ENCODE measurements around the gene USP15.

GRCh38 chr12:62346817-62347216 lies 86.6 kb downstream of the USP15 start:
- no peak for TF ChIP-seq POLR2AphosphoS5 (IDR thresholded peaks at IDR 0.05; ENCODE audit: insufficient read depth, low read depth, low read length)
- no peak for TF ChIP-seq CTCF (IDR thresholded peaks at IDR 0.05; ENCODE audit: extremely low read depth in 1 of 2, insufficient read depth in 1 of 2, low read depth in 1 of 2, low read length in 2 of 2)
- TF ChIP-seq FOS (IDR thresholded peaks at IDR 0.05; ENCODE audit: borderline replicate concordance, insufficient read depth, low read length), result no peak
- no peak for TF ChIP-seq EZH2 (IDR thresholded peaks at IDR 0.05; ENCODE audit: borderline replicate concordance, low read depth, low read length, severe bottlenecking)
- no peak for TF ChIP-seq POLR2A (IDR thresholded peaks at IDR 0.05; ENCODE audit: low read depth, low read length)
- no peak for TF ChIP-seq JUN (IDR thresholded peaks at IDR 0.05; ENCODE audit: borderline replicate concordance, insufficient read depth, insufficient read length, low read depth)
- TF ChIP-seq, protein P1, sequence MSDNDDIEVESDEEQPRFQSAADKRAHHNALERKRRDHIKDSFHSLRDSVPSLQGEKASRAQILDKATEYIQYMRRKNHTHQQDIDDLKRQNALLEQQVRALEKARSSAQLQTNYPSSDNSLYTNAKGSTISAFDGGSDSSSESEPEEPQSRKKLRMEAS (IDR thresholded peaks at IDR 0.05; ENCODE audit: insufficient read depth, insufficient read length), result no peak
- no peak for TF ChIP-seq MYC (IDR thresholded peaks at IDR 0.05; ENCODE audit: low read depth, low read length)

All from endothelial cell of umbilical vein (primary cell).